HepG2 (cell line): ENCODE data around the gene CAPZA1. TPM values are rescaled to one million over a fixed set of nuclear protein-coding genes. Genes with fewer than 3 reads are reported as not detected.
A peak's percentile ranks its signal among the peaks of the same experiment; 100 is the strongest.

Experiments used
- AKAP8 ChIP-seq: sonication (generic); formaldehyde crosslinking; IDR thresholded peaks from 2 replicates; pipeline ENCODE4 v1.5.1; 2020; ENCODE audit warnings: mild to moderate bottlenecking, missing genetic modification reagents
- DPF2 ChIP-seq: sonication (generic); formaldehyde crosslinking; IDR thresholded peaks from 2 replicates; pipeline ENCODE4 v1.4.0; 2020; ENCODE audit warnings: mild to moderate bottlenecking, low read depth, missing genetic modification reagents, borderline replicate concordance
- FOXP4 ChIP-seq: sonication (generic); formaldehyde crosslinking; IDR thresholded peaks from 2 replicates; pipeline ENCODE4 v1.4.0; 2020; ENCODE audit warnings: missing genetic modification reagents
- GTF3A ChIP-seq: sonication (generic); formaldehyde crosslinking; conservative IDR thresholded peaks from 2 replicates; pipeline ENCODE4 v1.4.0; 2020; ENCODE audit warnings: mild to moderate bottlenecking, missing genetic modification reagents
- MXI1 ChIP-seq: IDR thresholded peaks from 3 replicates; pipeline ENCODE4 v1.6.1; 2012; ENCODE audit warnings: low read depth, low read length, inconsistent platforms, borderline replicate concordance
- NR2F1 ChIP-seq, 2 experiments: fragments of 450-650 bp in 1 of 2; formaldehyde crosslinking in 1 of 2; IDR thresholded peaks; 2 replicates each; pipeline versions ENCODE4 v1.5.0 to v1.6.1; 2016 to 2020; ENCODE audit warnings: mild to moderate bottlenecking in 1 of 2, missing compliant biosample characterization in 1 of 2, missing genetic modification reagents in 1 of 2, moderate library complexity in 1 of 2
- SATB2 ChIP-seq: sonication (generic); formaldehyde crosslinking; IDR thresholded peaks from 2 replicates; pipeline ENCODE4 v1.5.0; 2020; ENCODE audit warnings: missing genetic modification reagents
- SPEN ChIP-seq: sonication (generic); formaldehyde crosslinking; IDR thresholded peaks from 2 replicates; pipeline ENCODE4 v1.5.1; 2020; ENCODE audit warnings: low read depth, mild to moderate bottlenecking, missing genetic modification reagents
- ZFAT ChIP-seq: sonication (generic); formaldehyde crosslinking; conservative IDR thresholded peaks from 2 replicates; pipeline ENCODE4 v1.8.1; 2023; ENCODE audit warnings: missing genetic modification reagents, inconsistent platforms
- ZFYVE20 ChIP-seq: sonication (generic); formaldehyde crosslinking; IDR thresholded peaks from 2 replicates; pipeline ENCODE4 v1.8.0; 2023; ENCODE audit warnings: low read depth, mild to moderate bottlenecking, moderate library complexity, missing genetic modification reagents, borderline replicate concordance
- ZNF563 ChIP-seq: sonication (generic); formaldehyde crosslinking; IDR thresholded peaks from 2 replicates; pipeline ENCODE4 v1.8.0; 2022; ENCODE audit warnings: mild to moderate bottlenecking, moderate library complexity, missing genetic modification reagents
- ZNF678 ChIP-seq: sonication (generic); formaldehyde crosslinking; IDR thresholded peaks from 2 replicates; pipeline ENCODE4 v1.4.0; 2020; ENCODE audit warnings: mild to moderate bottlenecking, missing genetic modification reagents
- ZNF7 ChIP-seq: IDR thresholded peaks from 2 replicates; pipeline ENCODE4 v1.6.1; 2016; ENCODE audit warnings: missing biosample characterization, missing genetic modification reagents
- ZSCAN5A ChIP-seq: sonication (generic); formaldehyde crosslinking; IDR thresholded peaks from 2 replicates; pipeline ENCODE4 v1.8.0; 2022; ENCODE audit warnings: mild to moderate bottlenecking, missing genetic modification reagents, borderline replicate concordance
- polyA plus RNA-seq, 8 experiments: library from polyadenylated mRNA; depleted of rRNA in 3 of 8; stranded (reverse) in 7 of 8; unstranded in 1 of 8; fragments of >200 nt; fragmentation: Illumina TruSeq in 4 of 8; extraction: Trizol in 4 of 8; gene quantifications; 2 replicates each; pipeline versions ENCODE4 v1.2.1 to v1.2.3, GENCODE V29; 2011 to 2016; ENCODE audit warnings: low read depth in 4 of 8, missing spikeins in 1 of 8, mixed read lengths in 1 of 8; ENCODE audit not compliant: insufficient read depth in 1 of 8
- total RNA-seq, 5 experiments: library from RNA; depleted of rRNA; stranded (reverse); fragments of >200 nt; fragmentation: Illumina TruSeq; extraction: Trizol; gene quantifications; 2 replicates each; pipeline ENCODE4 v1.2.3, GENCODE V29; 2016; ENCODE audit warnings: low read depth in 1 of 5
- TF ChIP-seq, protein P1 (sequence below): sonication (generic); formaldehyde crosslinking; IDR thresholded peaks from 2 replicates; pipeline ENCODE4 v1.5.1; 2020; ENCODE audit warnings: mild to moderate bottlenecking, missing genetic modification reagents, moderate library complexity
- TF ChIP-seq, protein P2 (sequence below): sonication (generic); formaldehyde crosslinking; IDR thresholded peaks from 2 replicates; pipeline ENCODE4 v1.4.0; 2020; ENCODE audit warnings: missing genetic modification reagents
- TF ChIP-seq, protein P3 (sequence below): sonication (generic); formaldehyde crosslinking; IDR thresholded peaks from 2 replicates; pipeline ENCODE4 v1.5.0; 2020; ENCODE audit warnings: missing genetic modification reagents

CAPZA1 gene
- total and polyA plus RNA-seq, 2 of the 13 experiments (the other 11 are each of a cell fraction or from before 2014, with no cell fraction given) = 67.0 to 117 TPM

DNA sequence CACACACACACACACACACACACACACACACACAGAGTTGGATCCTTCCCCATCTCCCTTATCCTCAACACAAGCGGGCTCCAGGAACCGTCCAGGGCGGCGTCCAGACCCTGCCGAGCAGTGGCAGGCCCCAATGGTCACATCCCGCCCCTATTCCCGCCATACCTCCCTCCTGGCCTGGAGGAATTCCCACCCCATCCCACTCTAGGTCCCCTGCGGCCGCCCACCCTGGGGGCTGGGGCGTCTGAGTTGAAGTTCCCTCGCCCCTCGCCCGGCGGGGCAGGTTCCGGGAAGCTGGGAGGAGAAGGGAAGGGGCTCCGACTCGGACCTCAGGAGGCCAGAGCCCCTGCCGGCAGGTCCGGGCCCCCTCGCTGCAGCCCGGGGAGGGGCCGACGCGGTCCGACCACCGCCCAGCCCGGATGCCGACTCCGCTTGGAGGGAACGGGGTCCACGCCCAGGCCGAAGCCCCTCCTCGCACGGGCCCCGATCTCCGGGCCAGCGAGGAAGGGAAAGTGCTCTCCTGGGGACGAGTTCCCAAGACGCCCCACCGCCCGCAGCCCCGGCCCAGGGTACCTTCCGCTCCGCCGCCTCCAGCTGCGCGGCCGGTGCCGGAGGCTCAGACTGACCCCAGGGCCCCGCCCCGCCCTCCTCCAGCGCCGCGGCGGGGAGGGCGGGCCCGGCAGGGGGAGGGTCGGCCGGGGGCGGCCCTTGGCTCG, 87.0 kb downstream of the CAPZA1 start, which contains the start of gene RHOC (continued):
- TF ChIP-seq, protein P1, sequence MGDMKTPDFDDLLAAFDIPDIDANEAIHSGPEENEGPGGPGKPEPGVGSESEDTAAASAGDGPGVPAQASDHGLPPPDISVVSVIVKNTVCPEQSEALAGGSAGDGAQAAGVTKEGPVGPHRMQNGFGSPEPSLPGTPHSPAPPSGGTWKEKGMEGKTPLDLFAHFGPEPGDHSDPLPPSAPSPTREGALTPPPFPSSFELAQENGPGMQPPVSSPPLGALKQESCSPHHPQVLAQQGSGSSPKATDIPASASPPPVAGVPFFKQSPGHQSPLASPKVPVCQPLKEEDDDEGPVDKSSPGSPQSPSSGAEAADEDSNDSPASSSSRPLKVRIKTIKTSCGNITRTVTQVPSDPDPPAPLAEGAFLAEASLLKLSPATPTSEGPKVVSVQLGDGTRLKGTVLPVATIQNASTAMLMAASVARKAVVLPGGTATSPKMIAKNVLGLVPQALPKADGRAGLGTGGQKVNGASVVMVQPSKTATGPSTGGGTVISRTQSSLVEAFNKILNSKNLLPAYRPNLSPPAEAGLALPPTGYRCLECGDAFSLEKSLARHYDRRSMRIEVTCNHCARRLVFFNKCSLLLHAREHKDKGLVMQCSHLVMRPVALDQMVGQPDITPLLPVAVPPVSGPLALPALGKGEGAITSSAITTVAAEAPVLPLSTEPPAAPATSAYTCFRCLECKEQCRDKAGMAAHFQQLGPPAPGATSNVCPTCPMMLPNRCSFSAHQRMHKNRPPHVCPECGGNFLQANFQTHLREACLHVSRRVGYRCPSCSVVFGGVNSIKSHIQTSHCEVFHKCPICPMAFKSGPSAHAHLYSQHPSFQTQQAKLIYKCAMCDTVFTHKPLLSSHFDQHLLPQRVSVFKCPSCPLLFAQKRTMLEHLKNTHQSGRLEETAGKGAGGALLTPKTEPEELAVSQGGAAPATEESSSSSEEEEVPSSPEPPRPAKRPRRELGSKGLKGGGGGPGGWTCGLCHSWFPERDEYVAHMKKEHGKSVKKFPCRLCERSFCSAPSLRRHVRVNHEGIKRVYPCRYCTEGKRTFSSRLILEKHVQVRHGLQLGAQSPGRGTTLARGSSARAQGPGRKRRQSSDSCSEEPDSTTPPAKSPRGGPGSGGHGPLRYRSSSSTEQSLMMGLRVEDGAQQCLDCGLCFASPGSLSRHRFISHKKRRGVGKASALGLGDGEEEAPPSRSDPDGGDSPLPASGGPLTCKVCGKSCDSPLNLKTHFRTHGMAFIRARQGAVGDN (CRISPR knock-in tag) = peak; percentile 47; the same call in 1 of the 2 replicates
- no peak for TF ChIP-seq ZFYVE20 (CRISPR knock-in tag)
- TF ChIP-seq SPEN (CRISPR knock-in tag) = no peak
- TF ChIP-seq ZNF7 (CRISPR knock-in tag) = no peak
- 0 out of 2 replicates have a peak, but pooled peaks have one; percentile 7 for TF ChIP-seq FOXP4
- no peak for TF ChIP-seq AKAP8
- no peak for TF ChIP-seq ZFAT
- TF ChIP-seq, protein P2, sequence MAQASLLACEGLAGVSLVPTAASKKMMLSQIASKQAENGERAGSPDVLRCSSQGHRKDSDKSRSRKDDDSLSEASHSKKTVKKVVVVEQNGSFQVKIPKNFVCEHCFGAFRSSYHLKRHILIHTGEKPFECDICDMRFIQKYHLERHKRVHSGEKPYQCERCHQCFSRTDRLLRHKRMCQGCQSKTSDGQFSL = no peak
- TF ChIP-seq NR2F1 (CRISPR knock-in tag; IDR thresholded peaks at IDR 0.05) = no peak
- peak; percentile 19; the same call in 1 of the 3 replicates for TF ChIP-seq MXI1
- no peak for TF ChIP-seq GTF3A
- no peak for TF ChIP-seq ZNF678 (CRISPR knock-in tag)
- TF ChIP-seq ZNF563 (CRISPR knock-in tag) = peak; percentile 90
- no peak for TF ChIP-seq DPF2 (CRISPR knock-in tag)
- no peak for TF ChIP-seq ZSCAN5A (CRISPR knock-in tag)
- TF ChIP-seq, protein P3, sequence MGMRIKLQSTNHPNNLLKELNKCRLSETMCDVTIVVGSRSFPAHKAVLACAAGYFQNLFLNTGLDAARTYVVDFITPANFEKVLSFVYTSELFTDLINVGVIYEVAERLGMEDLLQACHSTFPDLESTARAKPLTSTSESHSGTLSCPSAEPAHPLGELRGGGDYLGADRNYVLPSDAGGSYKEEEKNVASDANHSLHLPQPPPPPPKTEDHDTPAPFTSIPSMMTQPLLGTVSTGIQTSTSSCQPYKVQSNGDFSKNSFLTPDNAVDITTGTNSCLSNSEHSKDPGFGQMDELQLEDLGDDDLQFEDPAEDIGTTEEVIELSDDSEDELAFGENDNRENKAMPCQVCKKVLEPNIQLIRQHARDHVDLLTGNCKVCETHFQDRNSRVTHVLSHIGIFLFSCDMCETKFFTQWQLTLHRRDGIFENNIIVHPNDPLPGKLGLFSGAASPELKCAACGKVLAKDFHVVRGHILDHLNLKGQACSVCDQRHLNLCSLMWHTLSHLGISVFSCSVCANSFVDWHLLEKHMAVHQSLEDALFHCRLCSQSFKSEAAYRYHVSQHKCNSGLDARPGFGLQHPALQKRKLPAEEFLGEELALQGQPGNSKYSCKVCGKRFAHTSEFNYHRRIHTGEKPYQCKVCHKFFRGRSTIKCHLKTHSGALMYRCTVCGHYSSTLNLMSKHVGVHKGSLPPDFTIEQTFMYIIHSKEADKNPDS (CRISPR knock-in tag) = no peak
- TF ChIP-seq SATB2 (CRISPR knock-in tag) = no peak
